ENCODE measurements around the gene PAF1.

PAF1 gene

DNA sequence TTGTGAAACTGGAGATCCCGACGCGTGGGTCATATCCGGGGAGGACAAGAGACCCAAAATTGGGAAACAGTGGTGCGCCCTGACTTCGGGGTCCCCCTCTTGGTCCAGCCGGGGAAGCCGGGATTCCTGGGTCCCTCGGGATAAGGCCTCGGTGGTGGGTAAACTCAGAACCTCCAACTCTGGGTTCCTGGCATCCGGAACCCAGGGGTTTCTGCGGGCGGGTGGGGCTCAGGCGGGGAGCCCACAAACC lies 16.4 kb upstream of the PAF1 start:
- TF ChIP-seq, protein P1, sequence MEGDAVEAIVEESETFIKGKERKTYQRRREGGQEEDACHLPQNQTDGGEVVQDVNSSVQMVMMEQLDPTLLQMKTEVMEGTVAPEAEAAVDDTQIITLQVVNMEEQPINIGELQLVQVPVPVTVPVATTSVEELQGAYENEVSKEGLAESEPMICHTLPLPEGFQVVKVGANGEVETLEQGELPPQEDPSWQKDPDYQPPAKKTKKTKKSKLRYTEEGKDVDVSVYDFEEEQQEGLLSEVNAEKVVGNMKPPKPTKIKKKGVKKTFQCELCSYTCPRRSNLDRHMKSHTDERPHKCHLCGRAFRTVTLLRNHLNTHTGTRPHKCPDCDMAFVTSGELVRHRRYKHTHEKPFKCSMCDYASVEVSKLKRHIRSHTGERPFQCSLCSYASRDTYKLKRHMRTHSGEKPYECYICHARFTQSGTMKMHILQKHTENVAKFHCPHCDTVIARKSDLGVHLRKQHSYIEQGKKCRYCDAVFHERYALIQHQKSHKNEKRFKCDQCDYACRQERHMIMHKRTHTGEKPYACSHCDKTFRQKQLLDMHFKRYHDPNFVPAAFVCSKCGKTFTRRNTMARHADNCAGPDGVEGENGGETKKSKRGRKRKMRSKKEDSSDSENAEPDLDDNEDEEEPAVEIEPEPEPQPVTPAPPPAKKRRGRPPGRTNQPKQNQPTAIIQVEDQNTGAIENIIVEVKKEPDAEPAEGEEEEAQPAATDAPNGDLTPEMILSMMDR (IDR thresholded peaks at IDR 0.05; ENCODE audit: low read depth, low read length): no peak
- DNase-seq (ENCODE audit: extremely low read depth, low read depth): no peak

GRCh38 chr19:39406656-39407409 lies 15.9 kb upstream of the PAF1 start, which contains the start of gene ZFP36:
TSS of gene ZFP36 (plus strand) at chr19:39406847. CDS start at chr19:39406905, 58 bp downstream.
- TF ChIP-seq, protein P1 (IDR thresholded peaks at IDR 0.05; ENCODE audit: low read depth, low read length): no peak; the same call in 1 of the 2 replicates
- DNase-seq (ENCODE audit: extremely low read depth, low read depth): peak; percentile 87

- DNase-seq (ENCODE audit: extremely low read depth, low read depth): no peak
Measured at GRCh38 chr19:39405958-39406655, 15.2 kb upstream of the PAF1 start.

DNA sequence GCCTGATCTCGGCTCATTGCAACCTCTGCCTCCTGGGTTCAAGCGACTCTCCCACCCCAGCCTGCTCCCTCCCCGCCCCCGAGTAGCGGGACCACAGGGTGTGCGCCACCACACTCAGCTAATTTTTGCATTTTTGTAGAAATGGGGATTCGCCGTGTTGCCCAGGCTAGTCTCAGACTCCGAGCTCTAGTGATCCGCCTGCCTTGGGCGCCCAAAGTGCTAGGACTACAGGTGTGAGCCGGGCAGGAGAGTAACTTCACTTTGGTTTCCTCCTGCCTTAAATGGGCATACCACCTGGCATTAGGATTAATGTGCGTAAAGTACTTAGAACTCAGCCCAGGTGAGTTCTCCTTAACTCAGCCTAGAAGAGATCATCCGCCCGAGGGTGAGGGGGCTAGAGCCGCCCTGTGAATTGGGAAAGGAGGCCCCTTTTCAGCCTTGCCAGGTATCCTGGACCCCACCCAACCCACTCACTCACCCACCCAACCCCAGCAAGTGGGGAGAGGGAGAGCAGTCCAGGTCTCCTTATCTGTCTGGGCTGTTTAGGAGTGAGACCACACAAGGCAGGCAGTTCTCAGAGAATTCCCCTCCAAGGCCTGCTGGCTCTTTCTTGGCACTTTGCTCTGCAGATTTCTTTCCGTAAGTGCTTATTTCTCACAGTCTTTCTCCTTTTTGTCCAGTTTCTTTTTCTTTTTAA lies 14.5 kb upstream of the PAF1 start:
- TF ChIP-seq, protein P1 (IDR thresholded peaks at IDR 0.05; ENCODE audit: low read depth, low read length): no peak
- DNase-seq (ENCODE audit: extremely low read depth, low read depth): no peak

More at GRCh38 chr19:39405958-39406655, 15.2 kb upstream of the PAF1 start:
- TF ChIP-seq, protein P1 (IDR thresholded peaks at IDR 0.05; ENCODE audit: low read depth, low read length): no peak

- DNase-seq (ENCODE audit: extremely low read depth, low read depth): peak; percentile 100
- TF ChIP-seq, protein P1 (IDR thresholded peaks at IDR 0.05; ENCODE audit: low read depth, low read length): no peak
Measured at GRCh38 chr19:39403331-39404312, 12.7 kb upstream of the PAF1 start.

GRCh38 chr19:39402346-39403300 lies 11.7 kb upstream of the PAF1 start:
- DNase-seq (ENCODE audit: extremely low read depth, low read depth): peak; percentile 87
- TF ChIP-seq, protein P1 (IDR thresholded peaks at IDR 0.05; ENCODE audit: low read depth, low read length): no peak

Measured in AG09319 (cell line).